Neural progenitor cell (in vitro differentiated cells): ENCODE results near the gene LAP3. TPM values are rescaled to one million over a fixed set of nuclear protein-coding genes. Genes with fewer than 3 reads are reported as not detected.
"Not testable (repeated sequence)": the region's sequence is repeated elsewhere in the genome, so short reads cannot be mapped to it uniquely, and the experiment has no call there.

Experiments
- DNase-seq: peaks from one replicate; pipeline ENCODE4 v3.0.0-alpha.2; 2016; ENCODE audit warnings: low spot score
- H2AFZ ChIP-seq: fragments of 200-600 bp; sonication (generic); replicated peaks from 2 replicates; pipeline ENCODE4 v1.6.1; 2016; ENCODE audit warnings: antibody characterized with exemption
- H3F3A ChIP-seq: fragments of 200-600 bp; sonication (generic); 2 replicates; pipeline ENCODE4 v1.6.1; 2016; ENCODE audit warnings: antibody characterized with exemption, low read depth
- H3K27ac ChIP-seq: fragments of 200-600 bp; sonication (generic); 2 replicates; pipeline ENCODE4 v1.5.1; 2016; ENCODE audit warnings: mild to moderate bottlenecking
- H3K27me3 ChIP-seq: fragments of 200-600 bp; sonication (generic); 2 replicates; pipeline ENCODE4 v1.6.1; 2016; ENCODE audit warnings: mild to moderate bottlenecking, moderate library complexity
- H3K36me3 ChIP-seq: fragments of 200-600 bp; sonication (generic); 2 replicates; pipeline ENCODE4 v1.5.1; 2016
- H3K4me1 ChIP-seq: fragments of 200-600 bp; sonication (generic); 2 replicates; pipeline ENCODE4 v1.6.1; 2016; ENCODE audit warnings: mixed run types
- H3K4me2 ChIP-seq: fragments of 200-600 bp; sonication (generic); 2 replicates; pipeline ENCODE4 v1.6.1; 2016
- H3K4me3 ChIP-seq: fragments of 200-600 bp; sonication (generic); 2 replicates; pipeline ENCODE4 v1.5.1; 2016
- H3K79me2 ChIP-seq: fragments of 200-600 bp; sonication (generic); 2 replicates; pipeline ENCODE4 v1.6.1; 2016; ENCODE audit warnings: low read depth
- H3K9ac ChIP-seq: fragments of 200-600 bp; sonication (generic); 2 replicates; pipeline ENCODE4 v1.6.1; 2016
- H3K9me3 ChIP-seq: fragments of 200-600 bp; sonication (generic); 2 replicates; pipeline ENCODE4 v1.5.1; 2016; ENCODE audit warnings: low read depth
- H4K20me1 ChIP-seq: fragments of 200-600 bp; sonication (generic); 2 replicates; pipeline ENCODE4 v1.6.1; 2016; ENCODE audit warnings: low read depth
- H3K27ac Mint-ChIP-seq: 3 replicates; pipeline ENCODE4 v1.8.0; 2021; ENCODE audit warnings: mixed read lengths
- H3K27me3 Mint-ChIP-seq: 2 replicates; pipeline ENCODE4 v1.8.0; 2022; ENCODE audit warnings: low read depth, mild to moderate bottlenecking, inconsistent platforms, moderate library complexity, mixed read lengths; ENCODE audit not compliant: insufficient read depth
- H3K36me3 Mint-ChIP-seq: 3 replicates; pipeline ENCODE4 v1.8.0; 2021; ENCODE audit warnings: mixed read lengths
- H3K4me1 Mint-ChIP-seq: 3 replicates; pipeline ENCODE4 v1.8.0; 2021; ENCODE audit warnings: mixed read lengths
- H3K4me3 Mint-ChIP-seq: 3 replicates; pipeline ENCODE4 v1.8.0; 2021; ENCODE audit warnings: mild to moderate bottlenecking, moderate library complexity, mixed read lengths
- H3K9me3 Mint-ChIP-seq: 3 replicates; pipeline ENCODE4 v1.8.0; 2020; ENCODE audit warnings: mixed read lengths
- EZH2 ChIP-seq: fragments of 200-600 bp; sonication (generic); IDR thresholded peaks from 2 replicates; pipeline ENCODE4 v1.6.1; 2017; ENCODE audit warnings: antibody characterized with exemption, mild to moderate bottlenecking, moderate library complexity
- EZH2phosphoT487 ChIP-seq: fragments of 200-600 bp; sonication (generic); IDR thresholded peaks from 2 replicates; pipeline ENCODE4 v1.6.1; 2017; ENCODE audit warnings: antibody characterized with exemption
- total RNA-seq: library from RNA; depleted of rRNA; stranded (reverse); fragments of >200 nt; gene quantifications from 2 replicates; pipeline ENCODE4 v1.2.3, GENCODE V29; 2015; ENCODE audit warnings: low replicate concordance
- TF ChIP-seq, protein P1 (sequence below): fragments of 200-600 bp; sonication (generic); IDR thresholded peaks from 2 replicates; pipeline ENCODE4 v1.5.1; 2017; ENCODE audit warnings: antibody characterized with exemption, mild to moderate bottlenecking

The LAP3 gene
- total RNA-seq, 1 donor from 2014 or later: 58.3 TPM

DNA sequence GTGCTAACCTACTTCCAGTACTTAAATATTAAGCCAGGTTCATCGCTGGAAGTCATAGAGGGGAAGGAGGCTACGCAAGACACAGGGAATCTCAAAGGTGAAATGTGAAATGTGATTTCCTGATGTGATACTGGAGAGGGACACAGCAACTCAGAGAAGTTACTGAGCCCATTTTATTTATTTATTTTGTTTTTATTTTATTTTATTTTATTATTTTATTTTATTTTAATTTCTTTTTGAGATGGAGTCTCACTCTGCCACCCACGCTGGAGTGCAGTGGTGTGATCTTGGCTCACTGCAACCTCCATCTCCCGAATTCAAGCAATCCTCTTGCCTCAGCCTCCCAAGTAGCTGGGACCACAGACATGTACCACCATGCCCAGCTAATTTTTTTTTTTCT lies 42.3 kb upstream of the LAP3 start:
- Mint-ChIP-seq H3K4me1 (no peaks in the 10 kb centered on the region), H3K27ac (no peak overlapping the region), H3K4me3 (no peak overlapping the region), H3K9me3 (no peaks in the 10 kb centered on the region), H3K36me3 (no peaks in the 10 kb centered on the region), H3K27me3 (peaks cover 6% of the 10 kb centered on the region)
- Histone ChIP-seq H3K4me2 (no peak overlapping the region), H3K4me3 (no peak overlapping the region), H2AFZ (no peak overlapping the region), H3K79me2 (no peaks in the 10 kb centered on the region), H3K27me3 (no peaks in the 10 kb centered on the region), H4K20me1 (no peaks in the 10 kb centered on the region), H3K9me3 (no peaks in the 10 kb centered on the region), H3K36me3 (no peaks in the 10 kb centered on the region), H3K4me1 (no peaks in the 10 kb centered on the region), H3K9ac (no peak overlapping the region), H3F3A (no peaks in the 10 kb centered on the region), H3K27ac (no peak overlapping the region)
- TF ChIP-seq EZH2 (no peak), EZH2phosphoT487 (no peak)
- TF ChIP-seq, protein P1, sequence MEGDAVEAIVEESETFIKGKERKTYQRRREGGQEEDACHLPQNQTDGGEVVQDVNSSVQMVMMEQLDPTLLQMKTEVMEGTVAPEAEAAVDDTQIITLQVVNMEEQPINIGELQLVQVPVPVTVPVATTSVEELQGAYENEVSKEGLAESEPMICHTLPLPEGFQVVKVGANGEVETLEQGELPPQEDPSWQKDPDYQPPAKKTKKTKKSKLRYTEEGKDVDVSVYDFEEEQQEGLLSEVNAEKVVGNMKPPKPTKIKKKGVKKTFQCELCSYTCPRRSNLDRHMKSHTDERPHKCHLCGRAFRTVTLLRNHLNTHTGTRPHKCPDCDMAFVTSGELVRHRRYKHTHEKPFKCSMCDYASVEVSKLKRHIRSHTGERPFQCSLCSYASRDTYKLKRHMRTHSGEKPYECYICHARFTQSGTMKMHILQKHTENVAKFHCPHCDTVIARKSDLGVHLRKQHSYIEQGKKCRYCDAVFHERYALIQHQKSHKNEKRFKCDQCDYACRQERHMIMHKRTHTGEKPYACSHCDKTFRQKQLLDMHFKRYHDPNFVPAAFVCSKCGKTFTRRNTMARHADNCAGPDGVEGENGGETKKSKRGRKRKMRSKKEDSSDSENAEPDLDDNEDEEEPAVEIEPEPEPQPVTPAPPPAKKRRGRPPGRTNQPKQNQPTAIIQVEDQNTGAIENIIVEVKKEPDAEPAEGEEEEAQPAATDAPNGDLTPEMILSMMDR: no peak
- DNase-seq: no peak

DNA sequence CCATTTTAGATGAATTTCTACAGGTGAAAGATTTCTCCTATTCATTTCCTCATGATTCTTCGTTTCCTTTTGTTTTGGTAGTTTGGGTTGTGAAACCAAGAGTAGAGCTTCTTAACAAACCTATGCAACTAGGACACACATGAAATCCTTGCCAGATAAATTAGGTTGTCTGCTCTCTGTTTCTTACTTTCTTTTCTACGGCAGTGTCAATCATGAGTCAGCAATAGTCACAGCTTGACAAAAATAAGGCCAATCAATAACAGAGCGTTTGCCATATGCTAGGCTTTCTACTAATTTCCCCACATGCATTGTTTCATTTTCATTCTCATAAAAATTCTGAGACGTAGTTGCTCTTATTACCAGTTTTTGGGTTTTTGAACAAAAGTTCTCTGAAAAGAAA lies 41.8 kb upstream of the LAP3 start:
- Mint-ChIP-seq H3K4me1 (no peaks in the 10 kb centered on the region), H3K9me3 (no peaks in the 10 kb centered on the region), H3K36me3 (no peaks in the 10 kb centered on the region), H3K27me3 (peaks cover 6% of the 10 kb centered on the region), H3K27ac (no peak overlapping the region), H3K4me3 (no peak overlapping the region)
- Histone ChIP-seq H3K4me2 (no peak overlapping the region), H3K4me1 (no peaks in the 10 kb centered on the region), H4K20me1 (no peaks in the 10 kb centered on the region), H3K79me2 (no peaks in the 10 kb centered on the region), H3K27me3 (no peaks in the 10 kb centered on the region), H3K27ac (no peak overlapping the region), H2AFZ (peak overlapping the region; percentile 35), H3F3A (no peaks in the 10 kb centered on the region), H3K36me3 (no peaks in the 10 kb centered on the region), H3K9ac (no peak overlapping the region), H3K4me3 (no peak overlapping the region), H3K9me3 (no peaks in the 10 kb centered on the region)
- no peak for DNase-seq
- TF ChIP-seq EZH2phosphoT487 (no peak), EZH2 (no peak)
- TF ChIP-seq, protein P1: no peak

DNA sequence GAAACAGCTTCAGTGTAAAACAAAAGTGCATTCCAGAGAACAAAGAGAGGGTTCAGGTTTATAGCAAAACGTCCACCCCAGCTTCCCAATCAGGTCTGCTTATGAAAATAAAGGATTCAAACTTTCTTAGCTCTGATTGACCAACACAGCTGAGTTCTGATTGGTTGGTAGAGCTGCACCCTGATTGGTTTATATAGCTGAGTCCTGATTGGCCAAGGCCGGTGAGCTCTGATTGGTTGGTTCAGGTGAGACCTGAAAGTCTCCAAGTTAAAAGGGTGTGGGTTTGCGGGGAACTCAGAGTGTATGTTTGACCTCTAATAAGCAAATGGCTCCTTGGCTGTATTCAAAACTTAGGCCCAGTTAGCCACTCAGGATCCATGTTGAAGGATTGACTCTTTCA lies 41.1 kb upstream of the LAP3 start:
- Histone ChIP-seq H3K4me2 (no peak overlapping the region), H3K4me3 (no peak overlapping the region), H2AFZ (peak overlapping the region; percentile 35), H3K9me3 (no peaks in the 10 kb centered on the region), H3K79me2 (no peaks in the 10 kb centered on the region), H4K20me1 (no peaks in the 10 kb centered on the region), H3K27me3 (no peaks in the 10 kb centered on the region), H3K27ac (no peak overlapping the region), H3K36me3 (no peaks in the 10 kb centered on the region), H3F3A (no peaks in the 10 kb centered on the region), H3K9ac (no peak overlapping the region), H3K4me1 (no peaks in the 10 kb centered on the region)
- TF ChIP-seq EZH2 (no peak), EZH2phosphoT487 (no peak)
- TF ChIP-seq, protein P1: no peak
- DNase-seq: no peak
- Mint-ChIP-seq H3K4me3 (no peak overlapping the region), H3K9me3 (no peaks in the 10 kb centered on the region), H3K27me3 (peaks cover 4% of the 10 kb centered on the region), H3K36me3 (no peaks in the 10 kb centered on the region), H3K27ac (no peak overlapping the region), H3K4me1 (no peaks in the 10 kb centered on the region)

DNA sequence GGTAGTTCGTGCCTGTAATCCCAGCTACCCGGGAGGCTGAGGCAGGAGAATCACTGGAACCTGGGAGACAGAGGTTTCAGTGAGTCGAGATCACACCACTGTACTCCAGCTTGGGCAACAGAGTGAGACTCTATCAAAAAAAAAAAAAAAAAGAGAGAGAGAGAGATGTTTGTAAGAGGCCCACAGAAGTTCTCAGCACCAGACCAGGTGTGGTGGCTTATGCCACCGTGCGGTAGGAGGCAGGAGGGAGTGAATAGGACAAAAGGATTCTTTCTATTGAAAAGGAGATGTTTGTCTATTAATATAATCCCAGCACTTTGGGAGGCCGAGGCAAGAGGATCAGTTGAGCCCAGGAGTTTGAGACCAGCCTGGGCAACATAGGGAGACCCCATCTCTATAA lies 39.9 kb upstream of the LAP3 start:
- H3K27ac Mint-ChIP-seq, H3K27me3 Mint-ChIP-seq, H4K20me1 ChIP-seq, H3K36me3 Mint-ChIP-seq, H3K79me2 ChIP-seq, H3K9me3 ChIP-seq, H3K9ac ChIP-seq, H3K27me3 ChIP-seq, H3K4me1 ChIP-seq, H3K4me3 ChIP-seq, H3K4me2 ChIP-seq, H3K36me3 ChIP-seq, H3K4me3 Mint-ChIP-seq, H3K9me3 Mint-ChIP-seq, H3K27ac ChIP-seq, H2AFZ ChIP-seq, H3K4me1 Mint-ChIP-seq, H3F3A ChIP-seq, DNase-seq: not testable (repeated sequence)
